DMS153 (cell line): ENCODE data around the gene PHC3.
A peak's percentile ranks its signal among the peaks of the same experiment; 100 is the strongest.
"Not testable (repeated sequence)": the region's sequence is repeated elsewhere in the genome, so short reads cannot be mapped to it uniquely, and the experiment has no call there.

Experiments
- DNase-seq: peaks from one replicate; lab custom pipeline; 2025; lab: John Stamatoyannopoulos, UW

PHC3 gene

GRCh38 chr3:170180908-170181885 is at the start of gene PHC3:
Gene PHC3 (minus strand): TSS chr3:170181733. CDS start chr3:170181715, 18 bp downstream.
- peak; percentile 76 for DNase-seq

DNA sequence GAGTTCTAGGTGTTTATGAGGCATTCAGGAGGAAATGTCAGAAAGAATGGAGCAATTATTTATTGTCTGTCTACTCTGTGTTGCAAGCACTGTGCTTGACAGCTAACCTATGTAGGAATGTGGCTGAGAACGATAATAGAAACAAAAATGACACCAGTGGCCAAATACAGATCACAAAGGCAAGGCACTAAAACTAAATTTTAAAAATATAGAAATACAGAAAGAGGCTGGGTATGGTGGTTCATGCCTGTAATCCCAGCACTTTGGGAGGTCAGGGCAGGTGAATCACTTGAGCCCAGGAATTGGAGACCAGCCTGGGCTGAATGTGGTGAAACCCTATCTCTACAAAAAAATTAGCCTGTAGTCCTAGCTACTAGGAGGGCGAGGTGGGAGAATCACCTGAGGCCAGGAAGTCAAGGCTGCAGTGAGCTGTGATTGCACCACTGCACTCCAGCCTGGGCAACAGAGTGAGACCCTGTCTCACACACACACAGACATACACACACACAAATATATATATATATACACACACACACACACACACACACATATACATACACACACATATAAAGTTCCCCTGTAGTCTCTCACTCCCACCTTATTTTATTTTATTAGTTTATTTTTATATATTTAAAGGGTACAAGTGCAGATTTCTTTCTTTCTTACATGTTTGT is 46.7 kb upstream of the PHC3 start:
- DNase-seq, result no peak

DNA sequence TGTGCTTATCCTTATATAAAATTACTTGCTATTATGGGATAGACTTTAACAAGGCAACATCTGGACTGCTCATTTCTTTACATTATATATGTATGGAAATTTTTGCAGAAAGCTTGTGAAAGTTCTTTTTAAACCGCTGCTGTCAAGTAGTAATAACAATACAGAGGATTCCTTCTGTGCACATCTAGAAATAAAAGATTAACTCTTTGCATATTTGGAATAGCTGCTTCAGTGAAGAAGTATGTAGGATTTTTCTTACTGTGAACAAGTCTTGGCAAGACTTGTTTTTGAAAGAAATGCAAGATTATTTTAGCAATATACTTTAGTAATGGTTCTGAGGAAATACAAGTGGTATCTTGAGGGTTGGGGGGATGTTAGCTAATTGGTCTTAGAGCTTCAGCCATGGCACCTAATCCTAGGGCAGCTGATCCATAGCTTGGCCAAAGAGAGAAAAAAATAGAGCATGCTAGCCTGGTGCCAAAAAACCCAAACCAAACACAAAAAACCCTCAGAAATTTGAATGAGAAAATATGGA is 45.0 kb upstream of the PHC3 start:
- no peak for DNase-seq

DNA sequence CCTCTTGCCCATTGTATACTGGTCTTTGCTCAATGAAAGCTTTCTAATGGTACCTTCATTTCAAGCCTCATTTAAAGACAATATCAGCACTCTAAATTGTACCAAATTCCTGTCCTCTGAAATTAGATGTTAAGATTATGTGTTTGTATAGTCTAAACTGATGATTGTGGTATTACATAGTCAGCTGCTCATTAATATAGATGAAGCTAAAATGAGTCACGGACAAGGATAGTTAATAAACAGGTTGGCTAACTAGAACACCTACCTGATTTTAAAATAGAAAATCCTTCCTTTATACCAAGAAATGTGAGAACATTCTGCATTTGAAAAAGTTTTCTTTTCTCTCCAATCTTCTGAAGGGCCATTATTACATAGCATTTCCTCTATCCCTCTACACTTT is 43.6 kb upstream of the PHC3 start:
- DNase-seq, result no peak

- peak; percentile 2 for DNase-seq
Measured at GRCh38 chr3:170222647-170223541, 41.4 kb upstream of the PHC3 start.

GRCh38 chr3:170221924-170222646 is 40.6 kb upstream of the PHC3 start, which contains the start of gene PRKCI:
Gene PRKCI (plus strand): TSS chr3:170222424. CDS start chr3:170222670, 246 bp downstream.
- peak; percentile 90 for DNase-seq

DNA sequence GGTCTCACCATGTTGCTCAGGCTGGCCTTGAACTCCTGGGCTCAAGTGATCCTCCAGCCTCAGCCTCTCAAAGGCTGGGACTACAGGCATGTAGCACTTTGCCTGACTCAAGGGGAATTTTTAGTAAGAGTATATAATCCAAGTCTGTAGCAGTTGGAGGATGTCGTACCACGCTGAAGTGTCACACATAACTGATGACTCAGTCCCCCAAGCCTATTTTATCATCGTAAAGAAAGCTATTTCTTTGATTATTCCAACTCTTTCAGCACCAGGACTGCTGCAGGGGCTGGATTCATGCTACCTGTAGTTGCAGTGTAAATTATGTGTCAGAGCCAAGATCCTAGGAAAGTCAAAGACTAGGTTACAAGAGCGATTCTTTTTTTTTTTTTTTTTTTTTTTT is 39.3 kb upstream of the PHC3 start:
- DNase-seq, result no peak

GRCh38 chr3:170219850-170220249 is 38.3 kb upstream of the PHC3 start:
- DNase-seq, result no peak

DNA sequence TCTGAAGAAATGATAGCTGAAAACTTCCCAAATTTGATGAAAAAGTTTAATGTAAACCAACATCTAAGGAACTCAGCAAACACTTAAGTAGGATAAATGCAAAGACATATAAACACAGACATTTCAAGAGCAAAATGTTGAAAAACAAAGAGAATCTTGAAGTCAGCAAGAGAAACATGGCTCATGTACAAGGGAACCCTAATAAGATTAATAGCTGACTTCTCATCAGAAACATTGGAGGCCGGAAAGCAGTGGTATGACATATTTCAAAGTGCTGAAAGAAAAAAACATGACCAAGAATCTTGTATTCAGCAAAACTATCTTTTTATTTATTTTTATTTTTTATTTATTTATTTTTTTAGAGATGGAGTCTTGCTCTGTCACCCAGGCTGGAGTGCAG is 30.1 kb upstream of the PHC3 start:
- DNase-seq, result no peak

DNA sequence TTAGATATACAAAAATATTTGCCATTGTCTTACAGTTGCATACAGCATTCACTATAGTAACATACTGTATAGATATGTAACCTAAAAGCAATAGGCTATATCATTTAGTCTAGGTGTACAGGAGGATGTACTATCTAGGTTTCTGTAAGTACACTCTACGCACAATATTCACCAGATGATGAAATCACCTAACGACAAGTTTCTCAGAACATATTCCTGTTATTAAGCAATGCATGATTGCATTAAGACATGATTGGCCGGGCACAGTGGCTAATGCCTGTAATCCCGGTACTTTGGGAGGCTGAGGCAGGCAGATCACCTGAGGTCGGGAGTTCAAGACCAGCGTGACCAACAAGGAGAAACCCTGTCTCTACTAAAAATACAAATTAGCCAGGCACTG is 26.2 kb upstream of the PHC3 start:
- DNase-seq, result no peak

GRCh38 chr3:170206164-170206762 is 24.7 kb upstream of the PHC3 start:
- DNase-seq, result not testable (repeated sequence)

- DNase-seq, result no peak
Measured at GRCh38 chr3:170205302-170205701, 23.8 kb upstream of the PHC3 start.

DNA sequence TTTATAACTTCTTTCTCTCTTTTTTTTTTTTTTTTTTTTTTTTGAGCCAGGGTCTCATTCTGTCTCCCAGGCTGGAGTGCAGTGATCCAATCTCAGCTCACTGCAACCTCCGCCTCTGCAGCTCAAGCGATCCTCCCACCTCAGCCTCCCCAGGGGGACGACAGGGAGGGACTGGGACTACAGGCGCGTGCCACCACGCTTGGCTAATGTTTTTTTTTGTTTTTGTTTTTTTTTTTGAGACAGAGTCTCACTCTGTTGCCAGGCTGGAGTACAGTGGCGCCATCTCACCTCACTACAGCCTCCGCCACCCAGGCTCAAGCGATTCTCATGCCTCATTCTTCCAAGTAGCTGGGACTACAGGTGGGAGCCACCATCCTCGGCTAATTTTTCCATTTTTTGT is 23.0 kb upstream of the PHC3 start:
- DNase-seq, result no peak

- DNase-seq, result no peak
Measured at GRCh38 chr3:170204023-170204472, 22.5 kb upstream of the PHC3 start.

- no peak for DNase-seq
Measured at GRCh38 chr3:170203457-170203856, 21.9 kb upstream of the PHC3 start.

- no peak for DNase-seq
Measured at GRCh38 chr3:170201527-170201926, 20.0 kb upstream of the PHC3 start.

DNA sequence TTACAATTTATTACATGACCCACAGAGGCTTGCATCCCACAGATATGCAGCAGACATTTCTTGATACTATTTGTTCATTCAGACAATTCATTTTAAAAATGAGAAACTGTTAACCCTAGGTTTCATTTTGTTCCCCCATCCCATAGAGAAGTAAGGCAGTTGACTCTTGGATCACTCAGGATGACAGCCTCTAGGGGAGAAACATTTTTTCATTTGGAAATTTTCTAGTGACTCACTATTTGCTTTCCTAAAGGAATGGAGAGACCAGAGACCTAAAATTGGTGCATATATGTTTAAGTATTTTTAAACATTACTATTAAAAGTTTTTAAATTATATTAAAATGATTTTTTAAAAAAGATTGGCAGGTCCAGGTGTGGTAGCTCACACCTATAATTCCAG is 19.5 kb upstream of the PHC3 start:
- no peak for DNase-seq

DNA sequence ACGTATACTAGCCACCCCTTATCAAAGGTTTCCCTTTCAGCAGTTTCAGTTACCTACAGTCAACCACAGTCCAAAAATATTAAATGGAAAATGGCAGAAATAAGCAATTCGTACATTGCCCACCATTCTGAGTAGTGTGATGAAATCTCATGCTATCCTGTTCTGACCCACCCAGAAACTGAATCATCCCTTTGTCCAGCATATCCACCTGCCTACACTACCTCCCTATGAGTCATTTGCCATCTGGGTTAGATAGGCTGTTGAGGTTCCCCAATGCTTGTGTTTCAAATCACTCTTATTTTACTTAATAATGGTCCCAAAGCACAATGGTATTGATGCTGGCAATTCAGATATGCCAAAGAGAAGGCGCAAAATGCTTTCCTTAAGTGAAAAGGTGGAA is 15.3 kb upstream of the PHC3 start:
- DNase-seq, result no peak

- DNase-seq, result not testable (repeated sequence)
Measured at GRCh38 chr3:170195759-170196158, 14.2 kb upstream of the PHC3 start.

GRCh38 chr3:170189398-170190256 is 8.1 kb upstream of the PHC3 start:
- no peak for DNase-seq
